K562 (cell line): ENCODE results near the gene EEF1AKMT4. TPM values are rescaled to one million over a fixed set of nuclear protein-coding genes. Genes with fewer than 3 reads are reported as not detected.

Source experiments
- CEBPB ChIP-seq: fragments of 450-650 bp; IDR thresholded peaks from 2 replicates; pipeline ENCODE4 v1.6.1; 2016; ENCODE audit warnings: missing genetic modification characterization, missing compliant biosample characterization
- MCM3 ChIP-seq: fragments of 450-650 bp; IDR thresholded peaks from 2 replicates; pipeline ENCODE4 v1.6.1; 2016
- MIER1 ChIP-seq: fragments of 450-650 bp; IDR thresholded peaks from 2 replicates; pipeline ENCODE4 v1.6.1; 2016; ENCODE audit warnings: antibody characterized with exemption, mild to moderate bottlenecking, low read depth
- RNF2 ChIP-seq: sonication (generic); IDR thresholded peaks from 2 replicates; pipeline ENCODE4 v1.6.1; 2016
- RREB1 ChIP-seq: fragments of 250-450 bp; sonication (Bioruptor Pico); IDR thresholded peaks from 2 replicates; pipeline ENCODE4 v1.4.0; 2020
- SIN3A ChIP-seq, 2 experiments: fragments of 150-350 bp in 1 of 2; IDR thresholded peaks; 2 replicates each; pipeline ENCODE4 v1.6.1; 2011 to 2016; ENCODE audit warnings: borderline replicate concordance in 2 of 2, low read depth in 2 of 2, low read length in 2 of 2, mild to moderate bottlenecking in 2 of 2, moderate library complexity in 2 of 2; ENCODE audit not compliant: control insufficient read depth in 1 of 2
- ZC3H11A ChIP-seq: IDR thresholded peaks from 2 replicates; pipeline ENCODE4 v1.6.1; 2012; ENCODE audit warnings: low read depth, low read length, improper control_type of control experiment
- ZNF444 ChIP-seq: fragments of 250-450 bp; sonication (Bioruptor Pico); IDR thresholded peaks from 2 replicates; pipeline ENCODE4 v1.4.0; 2020; ENCODE audit warnings: mild to moderate bottlenecking, moderate library complexity
- ZNF512 ChIP-seq: IDR thresholded peaks from 2 replicates; pipeline ENCODE4 v1.6.1; 2016; ENCODE audit warnings: missing genetic modification characterization, missing compliant biosample characterization
- ZNF79 ChIP-seq: fragments of 250-450 bp; sonication (Bioruptor Pico); IDR thresholded peaks from 2 replicates; pipeline ENCODE4 v1.4.0; 2020; ENCODE audit warnings: low read depth, mild to moderate bottlenecking, moderate library complexity
- polyA plus RNA-seq, 8 experiments: library from polyadenylated mRNA; depleted of rRNA in 4 of 8; stranded (reverse) in 5 of 8; unstranded in 3 of 8; fragments of >200 nt; fragmentation: Nextera tagmentation in 2 of 8; fragmentation: Illumina TruSeq in 1 of 8; extraction: Ambion mirVana in 2 of 8; extraction: Trizol in 1 of 8; gene quantifications; 2 replicates each; pipeline versions ENCODE4 v1.2.1 to v1.2.3, GENCODE V29; 2011 to 2014; ENCODE audit warnings: inconsistent platforms in 1 of 8, missing spikeins in 1 of 8
- total RNA-seq, 7 experiments: library from RNA; depleted of rRNA in 6 of 7; stranded (reverse); fragments of >200 nt in 6 of 7; fragmentation: Illumina TruSeq in 2 of 7; extraction: Trizol in 2 of 7; gene quantifications; 2 replicates each; pipeline versions ENCODE4 v1.2.1 to v1.2.3, GENCODE V29; 2011 to 2021; ENCODE audit warnings: low replicate concordance in 1 of 7
- TF ChIP-seq, protein P1 (sequence below): fragments of 450-650 bp; IDR thresholded peaks from 2 replicates; pipeline ENCODE4 v1.6.1; 2016
- TF ChIP-seq, protein P2 (sequence below): sonication (generic); formaldehyde crosslinking; IDR thresholded peaks from 2 replicates; pipeline ENCODE4 v1.8.0; 2022; ENCODE audit warnings: missing genetic modification reagents, mild to moderate bottlenecking, borderline replicate concordance

Gene EEF1AKMT4
- total and polyA plus RNA-seq, 9 of the 15 experiments (the other 6 are each of a cell fraction or from before 2014, with no cell fraction given): 10.3 to 49.4 (median 18.9) TPM

DNA sequence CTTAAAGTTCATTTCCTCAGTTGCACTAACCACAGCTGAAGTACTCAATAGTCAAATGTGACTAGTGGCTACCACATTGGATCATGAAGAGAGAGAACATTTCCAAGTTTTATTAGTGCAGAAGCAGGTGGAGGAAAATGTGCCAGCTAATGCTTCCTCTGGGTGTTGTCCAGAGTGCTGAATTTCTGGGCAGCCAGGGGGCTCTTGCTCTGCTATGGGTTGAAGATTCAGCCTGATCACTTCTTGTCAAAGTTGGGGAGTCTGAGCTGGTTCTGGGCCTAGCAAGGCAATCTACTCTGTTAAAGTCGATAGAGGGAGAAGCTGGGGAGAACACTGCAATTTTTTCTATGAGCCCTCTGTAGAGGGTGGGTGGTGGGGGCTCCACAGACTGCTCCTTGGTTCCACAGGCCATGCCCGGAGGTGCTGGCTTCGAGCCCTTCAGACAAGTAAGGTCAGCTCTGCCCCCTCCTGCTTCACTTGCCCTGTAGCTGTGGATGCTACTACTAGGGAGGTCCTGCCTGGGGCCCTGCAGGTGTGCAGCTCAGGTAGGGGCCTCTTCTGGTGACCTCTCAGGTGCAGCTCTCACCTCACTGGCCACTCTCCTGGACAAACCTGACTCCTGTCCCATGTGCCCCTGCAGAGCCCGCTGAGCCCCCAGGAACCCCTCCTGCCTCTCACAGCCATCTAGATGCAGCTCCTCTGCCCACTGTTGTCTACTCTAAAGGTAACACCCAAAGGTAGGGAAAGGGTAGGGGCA, 8.9 kb upstream of the EEF1AKMT4 start (continued):
- no peak for TF ChIP-seq RREB1 (CRISPR knock-in tag)
- TF ChIP-seq MIER1: peak; percentile 92
- TF ChIP-seq, protein P1, sequence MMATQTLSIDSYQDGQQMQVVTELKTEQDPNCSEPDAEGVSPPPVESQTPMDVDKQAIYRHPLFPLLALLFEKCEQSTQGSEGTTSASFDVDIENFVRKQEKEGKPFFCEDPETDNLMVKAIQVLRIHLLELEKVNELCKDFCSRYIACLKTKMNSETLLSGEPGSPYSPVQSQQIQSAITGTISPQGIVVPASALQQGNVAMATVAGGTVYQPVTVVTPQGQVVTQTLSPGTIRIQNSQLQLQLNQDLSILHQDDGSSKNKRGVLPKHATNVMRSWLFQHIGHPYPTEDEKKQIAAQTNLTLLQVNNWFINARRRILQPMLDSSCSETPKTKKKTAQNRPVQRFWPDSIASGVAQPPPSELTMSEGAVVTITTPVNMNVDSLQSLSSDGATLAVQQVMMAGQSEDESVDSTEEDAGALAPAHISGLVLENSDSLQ: no peak
- TF ChIP-seq ZNF512 (tag): no peak
- TF ChIP-seq ZC3H11A: no peak
- TF ChIP-seq, protein P2, sequence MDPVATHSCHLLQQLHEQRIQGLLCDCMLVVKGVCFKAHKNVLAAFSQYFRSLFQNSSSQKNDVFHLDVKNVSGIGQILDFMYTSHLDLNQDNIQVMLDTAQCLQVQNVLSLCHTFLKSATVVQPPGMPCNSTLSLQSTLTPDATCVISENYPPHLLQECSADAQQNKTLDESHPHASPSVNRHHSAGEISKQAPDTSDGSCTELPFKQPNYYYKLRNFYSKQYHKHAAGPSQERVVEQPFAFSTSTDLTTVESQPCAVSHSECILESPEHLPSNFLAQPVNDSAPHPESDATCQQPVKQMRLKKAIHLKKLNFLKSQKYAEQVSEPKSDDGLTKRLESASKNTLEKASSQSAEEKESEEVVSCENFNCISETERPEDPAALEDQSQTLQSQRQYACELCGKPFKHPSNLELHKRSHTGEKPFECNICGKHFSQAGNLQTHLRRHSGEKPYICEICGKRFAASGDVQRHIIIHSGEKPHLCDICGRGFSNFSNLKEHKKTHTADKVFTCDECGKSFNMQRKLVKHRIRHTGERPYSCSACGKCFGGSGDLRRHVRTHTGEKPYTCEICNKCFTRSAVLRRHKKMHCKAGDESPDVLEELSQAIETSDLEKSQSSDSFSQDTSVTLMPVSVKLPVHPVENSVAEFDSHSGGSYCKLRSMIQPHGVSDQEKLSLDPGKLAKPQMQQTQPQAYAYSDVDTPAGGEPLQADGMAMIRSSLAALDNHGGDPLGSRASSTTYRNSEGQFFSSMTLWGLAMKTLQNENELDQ (CRISPR knock-in tag): no peak
- no peak for TF ChIP-seq ZNF444 (CRISPR knock-in tag)
- TF ChIP-seq ZNF79: no peak
- TF ChIP-seq CEBPB: no peak
- TF ChIP-seq MCM3: no peak
- no peak for TF ChIP-seq RNF2
- TF ChIP-seq SIN3A (IDR thresholded peaks at IDR 0.05; ENCODE audit: borderline replicate concordance in 2 of 2, control insufficient read depth in 1 of 2, low read depth in 2 of 2, low read length in 2 of 2): peak in 1 of 2 experiments; percentile 93; a peak in 2 of 4 replicates
